ENCODE data around the gene RIC1. TPM values are rescaled to one million over a fixed set of nuclear protein-coding genes. Genes with fewer than 3 reads are reported as not detected.
A peak's percentile ranks its signal among the peaks of the same experiment; 100 is the strongest.

RIC1 gene
- total RNA-seq, 1 donor from 2014 or later = 40.7 TPM

DNA sequence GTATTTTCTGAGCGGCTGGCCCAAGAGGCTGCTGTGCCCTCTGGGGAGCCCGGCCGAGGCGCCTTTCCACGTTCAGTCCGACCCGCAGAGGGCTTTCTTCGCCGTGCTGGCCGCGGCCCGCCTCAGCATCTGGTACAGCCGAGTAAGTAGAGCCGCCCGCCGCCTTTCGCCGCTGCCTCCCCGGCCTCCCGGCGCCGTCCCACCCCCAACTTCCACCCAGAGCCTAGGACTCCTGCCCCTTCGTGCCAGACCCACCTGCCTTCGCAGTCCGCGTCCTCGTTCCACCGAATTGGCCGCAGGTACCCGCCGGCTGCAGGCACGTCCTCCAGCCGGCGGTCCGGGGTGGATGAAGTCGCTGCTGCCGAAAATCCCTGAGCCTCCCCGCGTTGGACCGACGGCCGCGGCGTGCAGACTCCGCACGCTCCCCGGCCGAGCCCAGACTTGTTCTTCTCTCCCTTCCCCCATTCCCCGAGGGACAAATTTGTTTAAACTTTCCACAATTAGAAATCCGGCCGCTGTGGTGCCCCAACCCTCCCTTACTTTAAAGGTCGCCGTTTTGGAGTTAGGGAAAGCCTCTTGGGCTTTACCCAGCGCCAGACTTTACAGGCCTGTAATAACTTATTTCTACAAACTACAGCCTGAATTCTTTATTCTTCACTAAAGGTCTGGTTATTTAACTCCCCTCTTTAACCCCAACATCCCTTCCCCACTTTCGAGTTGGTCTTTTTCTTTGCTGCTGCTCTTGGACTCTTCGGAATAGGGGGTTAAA, 589 bp downstream of the RIC1 start:
- no peaks in the 10 kb centered on the region for H3K9me3 Mint-ChIP-seq (ENCODE audit: low read depth)
- H3K27me3 Mint-ChIP-seq (ENCODE audit: low read depth) = no peaks in the 10 kb centered on the region
- TF ChIP-seq, protein P1, sequence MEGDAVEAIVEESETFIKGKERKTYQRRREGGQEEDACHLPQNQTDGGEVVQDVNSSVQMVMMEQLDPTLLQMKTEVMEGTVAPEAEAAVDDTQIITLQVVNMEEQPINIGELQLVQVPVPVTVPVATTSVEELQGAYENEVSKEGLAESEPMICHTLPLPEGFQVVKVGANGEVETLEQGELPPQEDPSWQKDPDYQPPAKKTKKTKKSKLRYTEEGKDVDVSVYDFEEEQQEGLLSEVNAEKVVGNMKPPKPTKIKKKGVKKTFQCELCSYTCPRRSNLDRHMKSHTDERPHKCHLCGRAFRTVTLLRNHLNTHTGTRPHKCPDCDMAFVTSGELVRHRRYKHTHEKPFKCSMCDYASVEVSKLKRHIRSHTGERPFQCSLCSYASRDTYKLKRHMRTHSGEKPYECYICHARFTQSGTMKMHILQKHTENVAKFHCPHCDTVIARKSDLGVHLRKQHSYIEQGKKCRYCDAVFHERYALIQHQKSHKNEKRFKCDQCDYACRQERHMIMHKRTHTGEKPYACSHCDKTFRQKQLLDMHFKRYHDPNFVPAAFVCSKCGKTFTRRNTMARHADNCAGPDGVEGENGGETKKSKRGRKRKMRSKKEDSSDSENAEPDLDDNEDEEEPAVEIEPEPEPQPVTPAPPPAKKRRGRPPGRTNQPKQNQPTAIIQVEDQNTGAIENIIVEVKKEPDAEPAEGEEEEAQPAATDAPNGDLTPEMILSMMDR (IDR thresholded peaks at IDR 0.05) = no peak
- peaks cover 59% of the 10 kb centered on the region for H3K4me1 Mint-ChIP-seq (ENCODE audit: low read depth)
- H3K4me3 Mint-ChIP-seq (ENCODE audit: unreplicated experiment) = peak overlapping the region; percentile 99
- peak overlapping the region; percentile 97 for H3K27ac Mint-ChIP-seq (ENCODE audit: unreplicated experiment)
- peak; percentile 93 for DNase-seq (ENCODE audit: low spot score)
- H3K36me3 Mint-ChIP-seq (ENCODE audit: low read depth) = no peaks in the 10 kb centered on the region

DNA sequence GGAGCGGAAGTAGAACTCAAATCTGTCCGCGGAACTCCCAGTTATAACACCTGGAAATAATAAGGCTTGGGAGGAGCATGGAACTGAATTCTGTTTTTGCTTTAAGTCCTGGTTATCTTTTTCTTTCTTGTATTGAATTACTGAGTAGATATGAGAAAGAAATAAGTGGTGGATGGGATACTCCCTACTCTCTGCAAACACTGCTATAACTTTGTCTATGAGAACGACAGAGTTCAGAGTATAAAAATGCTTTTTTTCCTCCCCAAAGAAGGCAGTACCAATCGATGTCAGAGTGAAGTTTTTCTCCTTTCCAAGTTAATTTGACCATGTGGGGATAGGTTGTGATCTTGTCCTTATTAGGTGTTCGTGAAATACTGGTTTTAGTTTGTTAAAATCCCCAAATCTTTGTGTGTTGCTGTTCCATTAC, 1.2 kb downstream of the RIC1 start:
- no peaks in the 10 kb centered on the region for H3K9me3 Mint-ChIP-seq (ENCODE audit: low read depth)
- DNase-seq (ENCODE audit: low spot score) = no peak

DNA sequence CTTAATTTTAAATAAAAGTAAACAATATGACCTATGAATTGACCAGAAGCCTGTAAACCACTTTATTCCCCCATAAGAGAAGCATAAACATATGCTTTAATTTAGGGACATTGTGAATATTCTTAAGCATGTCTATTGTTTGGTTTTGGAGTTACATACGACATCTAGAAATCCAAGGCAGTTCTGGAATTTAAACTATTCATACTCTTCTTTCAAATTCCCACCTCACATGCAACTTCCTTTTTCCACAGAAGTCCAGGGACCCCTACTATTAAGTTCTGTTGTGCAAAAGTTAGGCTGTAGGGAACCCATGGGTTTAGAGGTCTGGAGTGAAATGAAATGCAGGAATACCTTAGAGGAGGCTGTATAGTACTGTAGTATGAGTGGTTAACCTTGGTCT, 2.1 kb downstream of the RIC1 start:
- peaks cover 6% of the 10 kb centered on the region for H3K36me3 Mint-ChIP-seq (ENCODE audit: low read depth)
- H3K4me3 Mint-ChIP-seq (ENCODE audit: unreplicated experiment) = peak overlapping the region; percentile 99
- peaks cover 9% of the 10 kb centered on the region for H3K9me3 Mint-ChIP-seq (ENCODE audit: low read depth)
- TF ChIP-seq, protein P1 (IDR thresholded peaks at IDR 0.05) = no peak
- peaks cover 61% of the 10 kb centered on the region for H3K4me1 Mint-ChIP-seq (ENCODE audit: low read depth)
- H3K27ac Mint-ChIP-seq (ENCODE audit: unreplicated experiment) = peak overlapping the region; percentile 65
- no peak for DNase-seq (ENCODE audit: low spot score)
- no peaks in the 10 kb centered on the region for H3K27me3 Mint-ChIP-seq (ENCODE audit: low read depth)

More for the DNA sequence above, 1.2 kb downstream of the RIC1 start:
- H3K27me3 Mint-ChIP-seq (ENCODE audit: low read depth) = no peaks in the 10 kb centered on the region
- TF ChIP-seq, protein P1 (IDR thresholded peaks at IDR 0.05) = no peak
- H3K27ac Mint-ChIP-seq (ENCODE audit: unreplicated experiment) = peak overlapping the region; percentile 97
- H3K36me3 Mint-ChIP-seq (ENCODE audit: low read depth) = no peaks in the 10 kb centered on the region
- H3K4me3 Mint-ChIP-seq (ENCODE audit: unreplicated experiment) = peak overlapping the region; percentile 99
- peaks cover 60% of the 10 kb centered on the region for H3K4me1 Mint-ChIP-seq (ENCODE audit: low read depth)

DNA sequence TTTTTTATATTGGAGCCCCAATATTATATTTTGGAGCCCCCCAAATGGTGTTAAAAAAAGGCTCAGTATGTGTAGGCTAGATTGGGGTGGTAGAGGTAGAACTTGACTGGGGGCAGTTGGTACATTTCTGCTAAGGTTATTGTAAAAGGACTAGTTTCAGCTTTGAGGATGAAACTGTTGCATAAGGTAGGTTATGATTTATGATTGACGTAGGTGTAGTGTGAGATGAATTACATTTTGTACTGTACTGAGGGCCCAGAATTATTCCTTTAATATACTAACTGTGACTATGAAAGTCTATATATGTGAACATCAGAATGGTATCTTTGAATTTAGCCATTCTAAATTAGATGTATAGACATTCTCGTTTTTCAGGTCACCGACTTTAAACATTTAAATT, 3.6 kb downstream of the RIC1 start:
- no peak for DNase-seq (ENCODE audit: low spot score)
- no peaks in the 10 kb centered on the region for H3K27me3 Mint-ChIP-seq (ENCODE audit: low read depth)
- TF ChIP-seq, protein P1 (IDR thresholded peaks at IDR 0.05) = no peak
- peaks cover 49% of the 10 kb centered on the region for H3K4me1 Mint-ChIP-seq (ENCODE audit: low read depth)
- H3K27ac Mint-ChIP-seq (ENCODE audit: unreplicated experiment) = no peak overlapping the region
- H3K36me3 Mint-ChIP-seq (ENCODE audit: low read depth) = peaks cover 8% of the 10 kb centered on the region
- no peak overlapping the region for H3K4me3 Mint-ChIP-seq (ENCODE audit: unreplicated experiment)
- peaks cover 10% of the 10 kb centered on the region for H3K9me3 Mint-ChIP-seq (ENCODE audit: low read depth)

DNA sequence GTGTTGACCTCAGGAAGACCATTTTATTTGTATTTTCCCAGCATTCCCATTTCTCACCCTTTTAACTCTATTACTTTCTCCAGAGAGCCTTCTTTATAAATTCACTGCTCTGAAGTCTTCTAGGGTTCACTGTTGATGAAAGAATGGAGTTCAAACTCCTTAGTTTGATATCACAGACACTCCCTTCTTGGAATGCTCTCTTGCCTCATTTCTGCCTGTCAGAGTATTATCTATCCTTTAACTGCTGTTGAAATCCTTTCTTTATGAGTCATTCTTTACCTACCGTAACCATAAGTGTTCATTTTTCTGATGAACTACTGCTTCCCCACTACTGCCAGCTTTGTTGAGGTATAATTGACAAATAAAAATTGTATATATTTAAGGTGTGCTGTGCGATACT, 4.3 kb downstream of the RIC1 start:
- Mint-ChIP-seq H3K36me3 (ENCODE audit: low read depth) (peaks cover 13% of the 10 kb centered on the region), H3K9me3 (ENCODE audit: low read depth) (peaks cover 16% of the 10 kb centered on the region), H3K27me3 (ENCODE audit: low read depth) (no peaks in the 10 kb centered on the region), H3K4me1 (ENCODE audit: low read depth) (peaks cover 42% of the 10 kb centered on the region), H3K4me3 (ENCODE audit: unreplicated experiment) (no peak overlapping the region), H3K27ac (ENCODE audit: unreplicated experiment) (peak overlapping the region; percentile 8)
- DNase-seq (ENCODE audit: low spot score) = no peak
- TF ChIP-seq, protein P1 (IDR thresholded peaks at IDR 0.05) = no peak

All from chondrocyte (in vitro differentiated cells).